Suprapubic skin (tissue), 3 donors: ENCODE measurements around the gene BNC2.

ENCODE experiments used
- POLR2A ChIP-seq, 2 donors: fragments of 450-650 bp; IDR thresholded peaks; one replicate each; pipeline ENCODE4 v1.6.1; 2017; ENCODE audit warnings: antibody characterized with exemption in 2 of 2, mild to moderate bottlenecking in 2 of 2, moderate library complexity in 2 of 2
- TF ChIP-seq, protein P1 (sequence below), 2 donors: fragments of 200-600 bp in 1 of 2; fragments of 450-650 bp in 1 of 2; sonication (generic) in 1 of 2; IDR thresholded peaks; one replicate each; pipeline ENCODE4 v1.5.1; 2016 to 2019; ENCODE audit warnings: antibody characterized with exemption in 2 of 2, mild to moderate bottlenecking in 1 of 2, moderate library complexity in 1 of 2

DNA sequence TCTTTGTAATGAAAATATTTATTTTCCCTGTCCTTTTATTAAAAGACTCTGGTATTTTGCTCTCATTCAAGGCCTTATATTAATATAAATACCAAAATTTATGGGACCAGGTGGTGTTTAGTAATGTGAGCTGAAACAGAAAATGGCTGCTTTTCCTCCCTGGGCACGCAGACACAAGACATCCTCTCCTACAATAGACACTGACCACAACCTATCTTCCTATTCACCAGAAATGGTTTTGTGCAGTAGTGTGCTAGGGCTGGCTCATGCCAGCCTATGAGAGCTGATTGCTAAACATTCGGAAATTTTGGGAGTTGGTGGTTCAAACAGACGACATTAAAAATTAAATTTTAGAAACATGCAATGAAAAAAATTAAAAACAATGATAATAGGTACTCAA is 338.2 kb downstream of the BNC2 start:
- TF ChIP-seq, protein P1, sequence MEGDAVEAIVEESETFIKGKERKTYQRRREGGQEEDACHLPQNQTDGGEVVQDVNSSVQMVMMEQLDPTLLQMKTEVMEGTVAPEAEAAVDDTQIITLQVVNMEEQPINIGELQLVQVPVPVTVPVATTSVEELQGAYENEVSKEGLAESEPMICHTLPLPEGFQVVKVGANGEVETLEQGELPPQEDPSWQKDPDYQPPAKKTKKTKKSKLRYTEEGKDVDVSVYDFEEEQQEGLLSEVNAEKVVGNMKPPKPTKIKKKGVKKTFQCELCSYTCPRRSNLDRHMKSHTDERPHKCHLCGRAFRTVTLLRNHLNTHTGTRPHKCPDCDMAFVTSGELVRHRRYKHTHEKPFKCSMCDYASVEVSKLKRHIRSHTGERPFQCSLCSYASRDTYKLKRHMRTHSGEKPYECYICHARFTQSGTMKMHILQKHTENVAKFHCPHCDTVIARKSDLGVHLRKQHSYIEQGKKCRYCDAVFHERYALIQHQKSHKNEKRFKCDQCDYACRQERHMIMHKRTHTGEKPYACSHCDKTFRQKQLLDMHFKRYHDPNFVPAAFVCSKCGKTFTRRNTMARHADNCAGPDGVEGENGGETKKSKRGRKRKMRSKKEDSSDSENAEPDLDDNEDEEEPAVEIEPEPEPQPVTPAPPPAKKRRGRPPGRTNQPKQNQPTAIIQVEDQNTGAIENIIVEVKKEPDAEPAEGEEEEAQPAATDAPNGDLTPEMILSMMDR (IDR thresholded peaks at IDR 0.05), result no peak
- TF ChIP-seq POLR2A (IDR thresholded peaks at IDR 0.05), result no peak
